ENCODE measurements around the gene ALOXE3.

DNA sequence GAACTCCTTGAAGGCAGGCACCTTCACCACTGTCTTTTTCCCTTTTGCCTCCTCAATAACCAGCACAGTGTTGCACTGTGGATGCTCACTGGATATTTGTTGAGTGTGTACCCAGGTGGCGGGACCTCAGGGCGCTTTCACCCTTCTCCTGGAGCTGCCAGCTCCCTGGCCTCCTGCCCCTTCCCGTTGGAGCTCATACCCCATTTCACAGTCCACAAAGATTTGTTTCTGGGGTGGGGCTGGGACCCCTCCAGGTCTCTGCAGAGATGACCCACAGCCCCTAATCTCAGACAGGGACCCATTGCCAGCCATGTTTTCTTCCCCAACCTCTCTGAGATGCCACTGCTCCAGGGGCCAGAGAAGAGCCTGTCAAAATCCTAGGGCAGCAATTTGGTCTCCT lies 43.2 kb downstream of the ALOXE3 start:
- TF ChIP-seq GATA2 (IDR thresholded peaks at IDR 0.05; ENCODE audit: low read depth, low read length): no peak
- TF ChIP-seq GATA3 (IDR thresholded peaks at IDR 0.05; ENCODE audit: low read depth, low read length): no peak

All from SH-SY5Y (cell line).